Body of pancreas (tissue), 4 donors: ENCODE measurements around the gene CLP1. TPM values are rescaled to one million over a fixed set of nuclear protein-coding genes. Genes with fewer than 3 reads are reported as not detected.

ENCODE experiments used
- ATAC-seq: fragments of 150-250 bp; one replicate; pipeline ENCODE4 v1.9.1; 2016
- DNase-seq, 4 donors: peaks; one replicate each; pipeline ENCODE4 v3.0.0-alpha.2; 2019
- H3K27ac ChIP-seq, 4 donors: fragments of 200-600 bp; sonication (generic); 1 replicate in 3 of 4; 2 replicates in 1 of 4; pipeline versions ENCODE4 v1.5.1 to v1.6.1; 2016 to 2019; ENCODE audit warnings: mild to moderate bottlenecking in 1 of 4, mixed read lengths in 1 of 4, moderate library complexity in 1 of 4
- H3K27me3 ChIP-seq, 2 donors: fragments of 200-600 bp; sonication (generic); one replicate each; pipeline ENCODE4 v1.6.0; 2016; ENCODE audit warnings: mild to moderate bottlenecking in 1 of 2
- H3K36me3 ChIP-seq, 2 donors: fragments of 200-600 bp; sonication (generic); replicated peaks in 1 of 2; 2 replicates each; pipeline ENCODE4 v1.5.1; 2016; ENCODE audit warnings: low read depth in 2 of 2; ENCODE audit not compliant: insufficient read depth in 1 of 2
- H3K4me1 ChIP-seq: fragments of 200-600 bp; sonication (generic); one replicate; pipeline ENCODE4 v1.6.0; 2016
- H3K4me3 ChIP-seq, 2 donors: fragments of 200-600 bp; sonication (generic); 1 replicate in 1 of 2; 2 replicates in 1 of 2; pipeline ENCODE4 v1.5.1; 2016 to 2019
- H3K9me3 ChIP-seq, 3 donors: fragments of 200-600 bp; sonication (generic); 1 replicate in 2 of 3; 2 replicates in 1 of 3; pipeline ENCODE4 v1.5.1; 2016
- POLR2A ChIP-seq, 3 donors: fragments of 450-650 bp; IDR thresholded peaks; one replicate each; pipeline ENCODE4 v1.6.1; 2016; ENCODE audit warnings: antibody characterized with exemption in 3 of 3, mild to moderate bottlenecking in 2 of 3
- WGBS, 2 donors: methylation state at CpG; one replicate each; pipeline ENCODE4 v1.1.5; 2017; 5-methylcytosine and 5-hydroxymethylcytosine counted together
- intact Hi-C: fragments of 100-400 bp; cut with DNase I; formaldehyde crosslinking; loops from one replicate; pipeline ENCODE4 v1.15.1; 2023
- total RNA-seq, 2 donors: library from RNA; depleted of rRNA; stranded (reverse); fragments of >200 nt; gene quantifications; one replicate each; pipeline ENCODE4 v1.1.0, GENCODE V29; 2016
- TF ChIP-seq, protein P1 (sequence below), 7 experiments: fragments of 450-650 bp in 4 of 7; fragments of 200-600 bp in 3 of 7; sonication (generic) in 3 of 7; IDR thresholded peaks; one replicate each; pipeline ENCODE4 v1.5.1; 2016 to 2019; ENCODE audit warnings: antibody characterized with exemption in 7 of 7

The CLP1 gene
- total RNA-seq, 2 donors from 2014 or later: 3.3 to 7.3 TPM

DNA sequence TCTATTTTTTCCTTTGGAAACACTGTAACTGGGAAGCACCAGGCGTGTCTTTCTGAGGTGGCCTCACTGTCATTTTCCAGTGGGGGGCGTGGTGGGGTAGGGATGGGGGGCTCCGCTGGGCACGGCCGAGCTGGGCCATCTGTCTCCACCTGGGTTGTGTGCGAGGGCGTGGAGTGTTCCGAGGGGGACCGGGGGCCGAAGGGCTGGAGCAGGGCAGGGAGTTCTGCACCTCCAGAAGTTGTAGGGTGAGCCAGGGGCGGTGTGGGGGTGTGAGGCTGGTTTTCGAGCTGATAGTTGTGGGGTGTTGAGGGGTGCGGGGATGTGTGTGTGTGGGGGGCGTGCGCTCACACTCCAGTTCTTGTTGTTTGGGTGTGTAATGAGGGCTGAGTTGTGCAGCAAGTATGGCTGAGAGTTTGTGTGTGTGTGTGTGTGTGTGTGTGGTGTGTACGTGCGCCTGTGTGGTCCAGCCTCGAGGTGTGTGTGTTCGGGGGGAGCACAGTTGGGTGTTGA is 18.7 kb upstream of the CLP1 start:
- DNase-seq: no peak
- H3K27ac ChIP-seq: peak overlapping the region in 3 of 4 donors; percentile 50 to 79 (median 69)

DNA sequence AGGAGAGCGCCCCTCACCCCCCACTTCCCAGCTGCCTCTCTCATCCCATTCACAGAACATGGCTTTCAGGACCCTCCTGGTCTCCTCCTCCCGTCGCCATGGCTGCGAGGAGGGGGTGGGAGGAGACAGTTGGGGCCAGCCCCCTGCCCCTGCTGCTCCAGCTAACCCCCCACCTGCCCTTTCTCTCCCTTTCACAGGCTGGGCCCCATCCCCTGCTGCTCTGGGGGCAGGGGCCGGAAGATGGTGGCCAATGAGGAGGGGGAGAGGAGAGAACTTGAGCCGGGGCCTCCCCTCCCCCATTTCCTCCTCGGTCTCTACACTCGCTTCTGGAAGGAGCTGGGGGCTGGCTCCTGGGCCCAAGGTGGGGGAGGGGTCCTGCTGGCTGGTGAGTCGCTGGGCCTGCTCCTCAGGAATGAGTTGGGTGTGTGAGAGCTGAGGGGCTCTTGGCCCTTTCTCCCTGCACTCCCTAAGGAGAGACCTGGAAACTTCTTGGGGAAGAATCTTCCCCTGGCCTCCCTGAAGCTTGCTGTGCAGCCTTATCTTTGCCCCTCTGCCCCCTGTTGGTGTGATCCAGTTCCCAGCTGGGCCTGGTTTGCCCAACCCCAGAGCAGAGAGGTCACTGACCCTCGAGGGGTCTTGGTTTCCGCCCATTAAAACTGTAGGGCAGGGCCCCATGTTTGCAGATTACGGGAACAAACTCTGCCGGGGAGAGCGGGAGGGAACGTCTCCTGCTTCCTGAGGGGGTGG is 18.1 kb upstream of the CLP1 start:
- DNase-seq (peak in 1 of 4 donors; percentile 11), ATAC-seq (no peak)
- intact Hi-C loops: loop anchor here (10.0 kb wide), 3 partner anchors 175 to 285 kb away; partner anchors contain the start of gene RTN4RL2
- Histone ChIP-seq H3K4me1 (peaks cover 13% of the 10 kb centered on the region), H3K9me3 (no peaks in the 10 kb centered on the region), H3K36me3 (no peaks in the 10 kb centered on the region), H3K27ac (no peak overlapping the region), H3K4me3 (no peak overlapping the region), H3K27me3 (no peaks in the 10 kb centered on the region)
- TF ChIP-seq POLR2A (IDR thresholded peaks at IDR 0.05): no peak
- TF ChIP-seq, protein P1, sequence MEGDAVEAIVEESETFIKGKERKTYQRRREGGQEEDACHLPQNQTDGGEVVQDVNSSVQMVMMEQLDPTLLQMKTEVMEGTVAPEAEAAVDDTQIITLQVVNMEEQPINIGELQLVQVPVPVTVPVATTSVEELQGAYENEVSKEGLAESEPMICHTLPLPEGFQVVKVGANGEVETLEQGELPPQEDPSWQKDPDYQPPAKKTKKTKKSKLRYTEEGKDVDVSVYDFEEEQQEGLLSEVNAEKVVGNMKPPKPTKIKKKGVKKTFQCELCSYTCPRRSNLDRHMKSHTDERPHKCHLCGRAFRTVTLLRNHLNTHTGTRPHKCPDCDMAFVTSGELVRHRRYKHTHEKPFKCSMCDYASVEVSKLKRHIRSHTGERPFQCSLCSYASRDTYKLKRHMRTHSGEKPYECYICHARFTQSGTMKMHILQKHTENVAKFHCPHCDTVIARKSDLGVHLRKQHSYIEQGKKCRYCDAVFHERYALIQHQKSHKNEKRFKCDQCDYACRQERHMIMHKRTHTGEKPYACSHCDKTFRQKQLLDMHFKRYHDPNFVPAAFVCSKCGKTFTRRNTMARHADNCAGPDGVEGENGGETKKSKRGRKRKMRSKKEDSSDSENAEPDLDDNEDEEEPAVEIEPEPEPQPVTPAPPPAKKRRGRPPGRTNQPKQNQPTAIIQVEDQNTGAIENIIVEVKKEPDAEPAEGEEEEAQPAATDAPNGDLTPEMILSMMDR (IDR thresholded peaks at IDR 0.05): no peak
- WGBS, 2 donors: 35 to 51% methylated on average over 15 of the region's 15 CpGs

More for the DNA sequence above, 18.7 kb upstream of the CLP1 start:
- intact Hi-C loops: loop anchor here (10.0 kb wide), 1 partner anchor 194 kb away; no protein-coding TSS in a partner anchor
- Histone ChIP-seq H3K4me1 (peaks cover 10% of the 10 kb centered on the region), H3K9me3 (no peaks in the 10 kb centered on the region), H3K36me3 (no peaks in the 10 kb centered on the region), H3K4me3 (peak overlapping the region; percentile 31 to 83), H3K27me3 (no peaks in the 10 kb centered on the region)
- no peak for ATAC-seq
- TF ChIP-seq, protein P1 (IDR thresholded peaks at IDR 0.05): no peak
- no peak for TF ChIP-seq POLR2A (IDR thresholded peaks at IDR 0.05)
- WGBS, 2 donors: 6 to 15% methylated on average over 18 of the region's 19 CpGs

GRCh38 chr11:57640068-57640800 is 17.3 kb upstream of the CLP1 start:
- H3K36me3 ChIP-seq: no peaks in the 10 kb centered on the region
- no peaks in the 10 kb centered on the region for H3K27me3 ChIP-seq
- DNase-seq (no peak), ATAC-seq (no peak)
- H3K4me1 ChIP-seq: peaks cover 21% of the 10 kb centered on the region
- intact Hi-C loops: loop anchor here (10.0 kb wide), 2 partner anchors 175 to 285 kb away; partner anchors contain the start of gene RTN4RL2
- TF ChIP-seq POLR2A (IDR thresholded peaks at IDR 0.05): no peak
- TF ChIP-seq, protein P1 (IDR thresholded peaks at IDR 0.05): no peak
- no peaks in the 10 kb centered on the region for H3K9me3 ChIP-seq
- WGBS, 2 donors: 62 to 66% methylated on average over 6 to 9 of the region's 9 CpGs
- no peak overlapping the region for H3K4me3 ChIP-seq
- no peak overlapping the region for H3K27ac ChIP-seq

DNA sequence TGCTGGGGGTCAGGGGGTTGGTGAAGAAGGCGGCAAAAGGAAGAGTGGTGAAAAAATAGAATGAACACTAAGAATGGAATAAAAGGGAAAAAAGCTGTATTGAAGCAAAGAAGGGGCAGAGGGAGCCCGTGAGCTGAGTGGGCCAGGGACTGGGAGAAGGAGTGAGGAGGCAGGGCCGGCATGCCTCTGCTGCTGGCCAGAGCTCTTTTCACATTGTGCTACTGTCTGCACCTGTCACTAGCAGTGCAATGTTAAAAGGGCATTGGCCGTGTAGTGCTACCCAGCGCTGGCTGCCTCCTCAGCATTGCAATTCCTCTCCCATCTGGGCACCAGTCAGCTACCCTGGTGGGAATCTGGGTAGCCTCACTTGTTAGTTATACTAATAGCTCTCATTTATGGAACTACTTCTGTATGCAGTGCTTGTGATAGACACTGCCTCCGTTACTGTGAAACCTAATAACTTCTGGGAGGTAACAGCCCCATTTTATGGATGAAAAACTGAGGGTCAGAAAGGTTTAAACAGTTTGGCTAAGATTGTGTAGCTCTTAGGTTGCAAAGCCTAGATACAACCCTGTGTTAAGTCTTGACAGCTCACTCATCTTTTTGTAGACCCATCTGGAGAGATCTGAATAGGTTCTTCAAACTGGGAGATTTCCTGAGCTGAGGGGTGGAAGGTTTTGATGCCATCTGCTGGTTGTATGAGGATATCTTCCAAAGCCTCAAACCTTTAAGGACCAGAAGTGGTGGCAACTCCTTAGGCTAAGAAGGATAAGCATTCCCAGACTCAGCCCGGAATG is 16.4 kb upstream of the CLP1 start:
- TF ChIP-seq, protein P1 (IDR thresholded peaks at IDR 0.05): peak in 6 of 7 experiments; percentile 26 to 54 (median 45)
- no peak for TF ChIP-seq POLR2A (IDR thresholded peaks at IDR 0.05)
- no peaks in the 10 kb centered on the region for H3K36me3 ChIP-seq
- DNase-seq (peak in 2 of 4 donors; percentile 12 to 45), ATAC-seq (no peak)
- peaks cover 26% of the 10 kb centered on the region for H3K4me1 ChIP-seq
- intact Hi-C loops: loop anchor here (10.0 kb wide), 2 partner anchors 176 to 286 kb away; partner anchors contain the start of gene RTN4RL2
- peaks cover 0 to under 1% of the 10 kb centered on the region in 2 donors for H3K27me3 ChIP-seq
- no peak overlapping the region for H3K4me3 ChIP-seq
- no peaks in the 10 kb centered on the region for H3K9me3 ChIP-seq
- WGBS, 2 donors: 56% methylated on average over 7 of the region's 7 CpGs
- no peak overlapping the region for H3K27ac ChIP-seq
